GM19239 (cell line): Measurements from ENCODE around the gene ABCA4.

Experiments used
- DNase-seq: peaks from one replicate; pipeline ENCODE4 v3.0.0; 2011; ENCODE audit warnings: low spot score; ENCODE audit not compliant: insufficient read length
- FAIRE-seq: peaks from 2 replicates; lab custom pipeline; 2011; peaks lifted over from hg19 to GRCh38; lab: Jason Lieb, UNC

The ABCA4 gene

DNA sequence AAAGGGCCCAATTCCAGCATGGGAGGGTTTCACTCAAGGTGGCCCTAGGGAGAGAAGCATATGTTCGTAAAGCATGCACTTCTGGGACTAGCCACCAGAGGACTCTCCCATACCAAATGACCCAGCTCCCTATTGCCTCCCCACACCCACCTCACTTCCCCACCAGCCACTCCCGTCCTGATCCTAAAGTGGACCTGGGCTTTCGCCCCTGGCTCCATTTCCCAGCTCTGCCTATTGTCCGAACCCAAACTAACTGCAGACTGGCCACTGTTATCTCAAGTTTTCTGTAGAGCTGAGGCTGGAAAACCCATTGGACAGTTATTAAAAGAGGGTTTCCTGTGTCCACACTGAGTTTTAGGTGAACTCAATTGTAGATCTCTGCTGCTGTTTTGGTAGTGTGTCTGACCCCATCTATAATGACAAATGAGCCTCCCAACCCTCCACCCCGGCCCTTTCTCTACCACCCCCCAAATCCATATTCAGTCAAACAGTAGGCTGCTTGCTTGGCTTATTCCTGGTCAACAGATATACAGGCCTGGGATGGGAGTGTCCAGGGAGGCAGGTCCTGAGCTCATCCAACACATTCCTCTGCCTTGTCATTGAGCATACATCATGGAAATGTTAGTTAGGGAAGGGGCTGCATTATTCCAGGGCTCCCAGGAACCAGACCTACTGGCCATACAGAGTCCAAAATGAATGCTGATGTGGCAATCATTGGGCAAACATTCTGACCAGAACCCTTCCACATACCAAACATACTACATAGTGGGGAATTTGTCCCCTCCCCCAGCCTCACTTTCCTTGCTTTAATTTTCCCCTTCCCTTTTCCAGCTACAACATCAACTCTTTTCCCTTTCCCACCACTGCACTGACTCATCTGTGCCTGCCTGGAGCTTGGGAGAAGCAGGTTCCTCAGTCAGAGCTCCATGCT, 59.2 kb downstream of the ABCA4 start:
- FAIRE-seq (peak; percentile 76), DNase-seq (peak; percentile 28)

DNA sequence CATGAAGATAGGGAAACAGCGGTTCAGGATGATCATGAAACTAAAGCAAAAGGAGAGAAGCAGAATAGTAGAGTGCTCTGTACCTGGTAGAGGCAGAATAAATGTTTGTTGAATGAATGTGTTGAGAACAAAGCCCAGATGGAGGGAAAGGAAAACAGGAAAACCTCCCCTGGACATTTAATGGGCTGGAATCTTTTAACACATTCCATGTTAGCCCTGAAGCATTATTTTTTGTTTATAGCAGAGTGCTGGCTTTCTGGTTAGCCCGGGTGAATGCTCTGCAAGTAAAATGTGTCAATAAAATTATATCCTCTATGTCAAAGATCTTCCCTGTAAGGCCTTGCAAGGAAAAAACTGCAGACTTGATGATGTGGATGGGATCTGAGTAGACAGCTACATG, 60.2 kb downstream of the ABCA4 start:
- FAIRE-seq: no peak
- no peak for DNase-seq

DNA sequence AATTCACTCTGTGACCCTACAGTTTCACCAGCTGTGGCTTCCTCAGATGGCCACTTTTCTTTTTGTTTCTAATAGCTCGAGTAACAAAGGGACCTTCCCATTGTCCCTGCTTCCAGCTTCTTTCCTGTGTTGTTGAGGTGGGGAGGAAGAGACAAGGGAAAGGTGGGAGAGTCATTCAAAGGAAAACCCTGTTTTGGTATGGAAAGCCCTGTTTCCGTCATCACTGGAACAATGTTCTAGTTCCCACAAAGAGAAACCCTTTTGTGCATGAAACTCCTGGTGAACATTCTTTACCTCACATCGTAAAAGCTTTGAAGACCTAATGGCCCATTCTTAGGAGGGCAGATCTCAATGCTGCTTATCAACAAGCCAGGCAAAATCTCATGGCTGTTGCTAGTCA, 62.2 kb downstream of the ABCA4 start:
- no peak for FAIRE-seq
- DNase-seq: no peak

DNA sequence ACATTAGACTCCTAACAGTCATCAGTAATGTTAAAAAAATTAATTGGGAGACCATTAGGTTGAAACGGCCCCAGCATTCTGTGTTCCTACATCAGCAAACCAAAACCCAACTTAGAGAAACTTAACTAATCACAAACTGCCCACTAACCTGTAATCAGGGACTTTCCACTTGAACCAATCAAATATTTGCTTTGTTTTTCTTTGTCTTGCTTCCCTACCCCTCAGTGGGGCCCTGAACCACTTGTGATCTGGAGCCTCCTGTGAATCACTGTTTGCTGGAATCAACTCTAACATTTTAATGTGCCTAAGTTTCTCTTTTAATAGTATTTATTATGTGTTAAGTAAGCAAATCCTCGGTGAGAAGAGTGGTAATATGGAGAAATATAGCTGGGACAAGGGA, 64.0 kb downstream of the ABCA4 start:
- DNase-seq: no peak
- no peak for FAIRE-seq

DNA sequence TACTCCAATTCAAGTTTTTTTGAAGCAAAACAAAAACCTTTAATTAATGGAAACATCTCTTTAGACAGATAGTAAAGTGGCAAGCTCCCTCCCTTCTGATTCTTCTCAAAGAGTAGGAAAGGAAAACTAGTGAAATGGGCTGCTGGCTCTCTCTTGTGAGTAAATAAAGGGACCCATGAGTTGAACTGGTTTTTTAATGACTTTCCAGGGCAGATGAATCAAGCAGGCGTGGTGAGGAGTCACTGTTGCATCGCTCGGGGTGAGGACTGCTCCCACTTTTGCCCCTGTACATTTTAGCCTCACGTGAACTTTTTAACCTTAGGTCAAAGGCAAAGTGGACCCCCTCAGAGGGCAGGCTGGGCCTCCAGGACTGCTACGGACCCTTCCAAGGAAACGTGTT, 64.8 kb downstream of the ABCA4 start:
- DNase-seq: no peak
- FAIRE-seq: no peak

DNA sequence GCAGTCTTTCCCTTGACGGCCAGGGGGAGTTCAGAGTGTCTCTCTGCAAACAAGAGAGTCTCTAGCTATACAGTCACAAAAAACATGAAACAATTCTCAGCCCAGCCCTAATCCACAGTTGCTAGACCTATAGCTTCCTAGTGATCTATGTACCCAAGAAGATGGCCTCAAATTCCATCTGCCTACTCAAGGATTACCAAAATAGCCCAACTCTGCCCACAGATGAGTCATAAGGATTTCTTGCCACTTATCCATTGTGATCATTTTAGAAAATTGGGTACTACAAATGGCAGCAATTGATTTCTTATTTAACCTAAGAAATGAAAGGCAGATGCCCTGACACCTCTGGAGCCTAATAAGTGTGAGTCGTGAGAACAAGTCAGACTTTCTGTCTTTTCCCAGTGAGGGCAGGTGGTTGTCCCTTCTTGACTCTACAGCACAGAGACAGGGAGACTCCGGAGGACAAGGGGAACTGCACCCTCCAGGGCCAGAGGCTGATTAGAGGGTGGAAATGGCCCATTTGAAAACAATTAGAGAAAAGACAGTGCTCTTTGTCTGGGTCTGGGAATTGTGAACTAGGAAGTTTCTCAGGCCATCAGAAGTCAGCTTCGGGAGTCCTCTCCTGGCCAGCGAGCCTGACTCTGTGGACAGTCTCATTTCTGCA, 65.4 kb downstream of the ABCA4 start:
- FAIRE-seq (no peak), DNase-seq (no peak)

DNA sequence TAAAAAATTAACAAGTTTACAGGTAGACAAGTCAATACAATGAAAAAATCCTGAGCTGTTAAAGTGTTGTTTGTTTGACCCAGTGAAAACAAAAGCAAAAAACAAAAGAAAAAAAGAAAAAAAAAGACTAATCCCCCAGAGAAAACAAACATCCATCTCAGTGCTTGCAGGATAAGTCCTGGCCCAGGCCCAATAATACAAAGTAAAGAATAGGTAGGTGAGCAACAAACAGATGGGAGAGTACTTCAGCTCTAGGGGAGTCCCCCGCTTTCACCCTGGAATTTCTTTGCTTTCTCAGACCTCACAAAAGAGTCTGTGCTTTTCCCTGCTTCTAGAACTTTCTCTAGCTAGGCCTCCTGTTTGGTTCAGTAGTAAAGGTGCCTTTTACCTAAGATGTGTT, 70.3 kb downstream of the ABCA4 start:
- FAIRE-seq (no peak), DNase-seq (no peak)

DNA sequence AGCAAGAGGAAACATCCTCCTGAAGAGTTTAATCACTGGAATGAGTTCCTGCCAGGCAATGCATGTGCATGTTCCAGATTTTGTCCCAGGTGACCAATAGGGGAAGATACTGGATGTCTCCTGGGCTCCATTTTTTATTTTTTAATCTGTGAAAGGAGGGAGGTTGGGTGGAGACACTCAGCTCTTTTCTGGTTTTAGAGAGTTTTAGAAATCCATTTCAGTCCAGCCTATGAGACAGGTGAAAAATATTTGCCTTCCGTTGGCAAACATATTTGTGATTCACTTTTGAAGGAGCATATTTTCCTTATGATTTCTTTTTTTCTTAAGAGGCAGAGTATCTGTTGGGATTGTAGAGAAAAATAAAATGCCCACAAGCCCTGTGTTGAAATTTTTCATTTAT, 70.7 kb downstream of the ABCA4 start:
- FAIRE-seq: no peak

DNA sequence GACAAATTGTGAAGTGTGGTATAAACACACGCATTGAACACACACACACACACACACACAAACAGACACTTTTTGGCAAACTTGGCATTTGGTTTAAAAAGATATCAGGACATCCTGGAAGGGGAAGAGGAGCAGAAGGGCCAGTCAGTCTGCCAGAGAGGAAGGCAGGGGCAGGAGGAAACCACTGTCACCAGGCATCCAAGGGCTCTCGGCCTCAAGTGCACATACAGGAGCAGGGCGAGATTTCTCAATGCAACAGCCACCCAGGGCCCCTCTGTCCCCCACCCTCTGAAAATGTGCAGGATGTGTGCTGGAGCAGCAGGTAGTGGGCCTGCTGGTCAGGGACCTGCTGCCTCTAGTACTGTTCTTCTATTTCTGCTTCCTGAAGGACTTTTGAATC, 71.2 kb downstream of the ABCA4 start:
- FAIRE-seq (no peak), DNase-seq (no peak)

More for the DNA sequence above, 70.7 kb downstream of the ABCA4 start:
- no peak for DNase-seq

DNA sequence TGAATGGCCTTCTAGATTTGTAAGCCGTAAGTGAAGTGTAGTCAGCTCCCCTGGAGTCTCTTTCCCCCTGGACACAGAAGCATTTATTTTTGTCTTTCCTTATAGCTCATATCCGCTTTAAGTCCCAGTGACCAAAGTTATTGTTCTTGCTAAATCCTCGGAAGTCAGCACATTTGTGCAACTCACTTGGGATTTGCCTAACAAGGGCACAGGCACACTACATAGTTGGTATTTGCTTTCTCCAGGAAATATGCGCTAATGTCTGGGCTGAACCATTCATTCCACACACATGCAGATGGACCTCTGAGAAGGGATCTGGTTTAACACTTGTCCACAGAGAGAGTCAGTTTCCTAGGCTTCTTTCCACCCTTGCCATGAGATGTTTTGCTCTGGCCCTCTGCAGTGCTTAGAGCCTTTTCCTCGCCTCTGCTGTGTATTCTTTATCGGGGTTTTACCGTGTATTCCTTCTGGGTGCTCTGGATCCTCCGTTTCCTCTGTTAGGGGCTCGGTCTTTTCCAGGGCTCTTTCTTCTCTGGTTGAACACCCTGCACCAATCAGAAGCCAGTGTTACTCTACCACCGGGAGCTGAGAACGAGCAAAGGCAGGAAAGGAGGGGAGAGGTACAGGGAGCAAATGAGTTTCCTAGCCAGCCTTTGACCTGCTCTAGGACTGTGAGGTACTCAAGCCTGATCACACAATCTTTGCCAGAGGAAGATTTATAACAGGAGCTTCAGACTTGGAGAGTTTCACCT, 72.4 kb downstream of the ABCA4 start:
- FAIRE-seq (no peak), DNase-seq (no peak)

DNA sequence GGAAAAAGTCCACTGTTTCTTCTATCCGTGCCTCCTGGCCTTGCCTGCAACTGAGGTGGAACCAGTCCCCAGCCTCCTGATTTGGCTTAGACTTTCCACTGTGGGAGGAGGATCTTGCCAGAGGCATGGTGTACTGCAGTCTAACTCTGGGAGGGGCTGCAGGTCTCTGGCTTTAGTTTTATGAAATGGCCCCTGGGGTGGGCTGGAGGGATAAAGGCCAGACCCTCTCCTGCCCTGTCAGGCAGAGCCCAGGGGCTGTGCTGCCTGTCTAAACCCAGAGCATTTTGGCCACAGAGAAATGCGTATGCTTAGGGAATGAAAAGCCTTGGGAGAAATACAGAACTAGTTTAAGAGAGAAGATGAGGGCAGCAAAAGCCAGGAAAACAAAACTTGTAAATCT, 73.0 kb downstream of the ABCA4 start:
- DNase-seq: no peak

DNA sequence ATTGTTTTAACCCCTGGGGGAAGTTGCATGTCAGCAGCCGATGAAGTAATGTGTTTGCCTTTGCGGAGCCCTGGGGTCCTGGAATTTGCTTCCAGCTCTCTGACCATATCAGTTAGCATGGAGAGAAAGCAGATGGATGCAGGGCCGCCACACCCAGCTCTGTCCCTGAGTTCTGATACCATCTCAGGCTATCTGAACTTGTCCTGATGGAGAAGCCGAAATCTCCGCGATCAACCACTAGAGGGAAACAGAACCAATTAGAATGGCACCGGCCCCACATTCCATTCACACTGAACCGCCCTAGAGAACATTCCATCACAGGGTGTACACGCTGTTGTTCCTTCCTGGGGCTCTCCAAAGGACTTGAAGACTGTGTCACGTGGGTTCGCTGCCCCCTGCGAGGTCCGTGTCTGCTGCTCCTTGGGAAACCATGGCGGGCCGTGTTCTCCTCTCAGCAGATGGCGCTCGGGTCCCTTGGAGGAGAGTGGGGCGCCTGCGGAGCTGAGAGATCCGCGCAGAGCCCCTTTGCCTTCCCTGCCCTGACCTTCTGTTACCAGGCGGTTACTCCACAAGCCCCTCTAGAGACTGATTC, 75.4 kb downstream of the ABCA4 start:
- DNase-seq (no peak), FAIRE-seq (no peak)

More for the DNA sequence above, 73.0 kb downstream of the ABCA4 start:
- FAIRE-seq: no peak

DNA sequence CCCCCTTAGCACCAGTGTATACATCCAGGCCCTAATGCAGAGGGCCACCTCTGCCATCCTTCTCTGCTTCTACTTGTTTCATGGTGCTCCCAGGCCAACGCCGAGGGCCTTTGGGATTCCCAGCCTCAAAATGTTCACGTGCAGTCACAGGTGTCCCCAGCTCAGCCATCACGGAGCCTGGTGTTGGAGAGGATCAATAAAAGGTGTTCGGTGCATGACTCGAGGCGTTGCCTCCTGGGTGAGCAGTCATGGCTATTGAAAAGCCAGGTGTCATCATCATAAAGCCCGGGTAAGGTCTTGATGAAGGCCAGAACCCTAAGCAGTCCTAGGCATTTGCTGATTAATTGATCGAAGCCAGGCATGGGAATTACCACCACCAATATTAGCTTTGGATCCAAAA, 76.1 kb downstream of the ABCA4 start:
- FAIRE-seq: no peak
- DNase-seq: no peak

DNA sequence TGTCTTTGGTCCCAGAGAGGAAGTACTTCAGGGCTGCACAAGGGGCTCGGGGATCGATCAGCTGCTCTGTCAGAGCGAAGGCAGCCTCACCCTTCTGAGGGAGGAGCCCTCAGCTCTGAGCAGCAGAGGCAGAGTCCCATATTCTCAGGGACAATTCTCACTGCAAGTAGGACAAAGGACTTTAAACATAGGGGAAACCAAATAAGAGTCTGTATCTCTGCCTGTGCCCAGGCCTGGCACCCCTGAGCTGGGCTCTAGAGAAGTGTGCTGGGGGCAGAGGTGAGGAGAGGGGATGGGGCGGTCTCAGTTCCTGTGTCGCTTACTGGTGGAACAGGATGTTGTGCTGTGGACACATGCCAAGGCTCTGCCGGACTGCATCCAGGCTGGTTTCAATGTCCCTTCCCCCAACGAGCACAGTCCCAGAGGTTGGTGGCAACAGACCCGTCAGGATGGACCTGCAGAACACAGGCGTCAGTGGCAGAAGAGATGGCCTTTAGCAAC, 76.6 kb downstream of the ABCA4 start:
- no peak for FAIRE-seq
- DNase-seq: no peak

DNA sequence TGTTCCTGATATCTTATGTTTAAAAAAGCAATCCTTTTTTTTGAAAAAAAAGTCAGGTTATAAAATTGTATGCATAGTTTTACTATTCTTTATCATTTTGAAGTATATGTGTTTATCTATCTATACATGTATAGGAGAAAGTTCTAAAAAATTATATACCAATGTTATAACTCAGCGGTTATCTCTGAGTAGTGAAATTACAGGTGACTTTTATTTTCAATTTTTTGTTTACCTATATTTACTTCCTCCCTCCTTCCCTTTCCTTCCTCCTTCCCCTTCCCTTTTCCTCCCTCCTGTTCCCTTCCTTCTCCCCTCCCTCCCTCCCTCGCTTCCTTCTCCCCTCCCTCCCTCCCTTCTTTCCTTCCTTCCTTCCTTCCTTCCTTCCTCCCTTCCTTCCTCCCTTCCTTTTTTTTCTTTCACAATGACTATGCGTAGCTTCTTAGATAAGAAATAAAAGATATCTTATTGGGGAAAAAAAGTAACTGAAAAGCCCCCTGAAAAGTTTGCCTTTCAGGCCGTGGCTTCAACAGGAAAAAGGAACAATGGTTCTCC, 77.1 kb downstream of the ABCA4 start:
- DNase-seq: no peak
- no peak for FAIRE-seq

DNA sequence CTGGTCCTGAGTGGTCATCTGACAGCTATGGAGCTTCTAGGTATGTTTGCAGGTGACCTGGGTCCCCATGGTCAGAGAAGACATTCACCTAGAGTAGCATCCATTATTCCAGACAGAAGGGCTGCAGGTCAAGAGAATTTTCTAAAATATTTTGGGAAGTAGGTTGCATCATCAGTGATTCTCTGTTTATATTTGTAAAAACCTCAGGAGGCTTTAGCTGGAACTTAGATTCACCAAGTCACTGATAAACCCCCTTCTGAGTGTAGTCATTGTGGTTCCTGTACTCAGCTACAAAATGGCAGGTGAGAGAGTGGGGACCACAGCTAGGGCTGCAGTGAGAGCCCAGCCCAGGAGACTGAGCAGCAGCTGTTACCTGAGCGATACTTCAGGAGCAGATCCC, 78.6 kb downstream of the ABCA4 start:
- DNase-seq: no peak
- FAIRE-seq: no peak

DNA sequence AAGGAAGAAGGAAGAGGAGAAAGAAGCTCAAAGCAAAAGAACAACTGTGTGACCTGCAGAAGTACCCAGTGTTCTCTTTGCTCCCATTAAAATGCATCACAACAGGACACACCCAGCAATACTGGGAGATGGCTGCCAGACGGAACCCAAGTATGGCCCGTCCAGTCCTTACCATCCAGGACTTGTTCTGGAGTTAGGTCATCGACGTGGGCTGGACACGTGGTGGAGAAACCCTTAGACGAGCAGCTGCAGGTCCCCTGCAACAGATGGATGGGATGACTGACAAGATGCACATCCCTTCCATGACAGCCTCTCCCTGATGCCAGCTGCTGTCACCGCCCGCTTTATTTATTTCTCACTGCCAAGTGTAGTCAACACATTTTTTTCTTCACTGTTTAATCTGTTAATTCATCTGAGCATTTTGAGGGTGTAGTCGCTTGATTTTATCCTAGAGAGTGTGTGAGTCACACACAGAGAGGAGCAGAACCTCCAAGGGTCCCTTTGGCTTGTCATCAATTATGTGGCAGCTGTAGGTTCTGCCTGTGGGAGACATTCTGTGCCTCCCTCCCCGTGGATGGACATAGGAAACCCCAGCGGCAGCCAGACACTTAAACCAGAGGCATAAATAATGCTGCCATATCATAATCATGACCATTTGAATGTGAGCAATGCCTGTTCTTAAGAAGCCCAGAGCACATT, 80.9 kb downstream of the ABCA4 start:
- no peak for FAIRE-seq
- DNase-seq: no peak

DNA sequence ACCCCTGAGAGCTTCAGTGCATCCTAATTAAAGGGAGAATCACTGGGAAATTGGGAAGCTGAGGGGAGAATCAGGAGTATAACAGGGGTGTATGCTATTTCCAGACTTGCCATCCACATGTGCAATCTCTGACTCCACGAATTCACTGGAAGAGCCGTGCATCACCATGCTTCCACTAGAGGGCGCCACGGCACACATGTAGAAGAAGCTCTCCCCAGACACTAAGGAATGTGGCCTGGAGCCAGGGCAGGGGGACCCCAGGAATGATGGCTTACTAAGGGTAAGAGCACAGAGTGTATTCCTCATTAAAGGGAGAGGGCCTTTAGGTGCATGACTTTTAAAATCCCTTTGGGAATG, 81.5 kb downstream of the ABCA4 start:
- DNase-seq: peak; percentile 54
- peak; percentile 48 for FAIRE-seq

DNA sequence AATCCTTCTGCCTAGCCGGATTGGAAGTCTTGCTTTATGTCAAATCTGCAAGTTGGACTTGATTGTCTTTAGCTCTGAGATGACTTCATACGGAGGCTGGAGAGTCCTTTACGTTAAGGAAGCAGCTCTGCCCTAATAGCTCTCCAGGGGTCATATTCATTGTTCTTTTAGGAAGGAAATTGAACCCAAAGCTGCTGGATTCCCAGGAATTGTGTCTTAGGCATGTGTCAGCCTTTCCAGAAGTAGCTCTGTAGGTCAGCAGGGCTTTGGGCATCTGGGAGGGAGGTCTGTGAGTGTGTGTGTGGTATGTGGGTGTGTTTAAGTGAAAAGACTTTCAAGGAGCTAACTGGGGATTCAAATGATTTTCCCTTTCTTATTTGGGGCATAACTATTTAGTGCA, 82.4 kb downstream of the ABCA4 start:
- no peak for FAIRE-seq

More for the DNA sequence above, 82.4 kb downstream of the ABCA4 start:
- DNase-seq: no peak
